Activated naive CD4-positive, alpha-beta T cell treated with anti-CD3 and anti-CD28 coated beads, Interleukin-2, amount 10 ng/mL, durations not matched to agents 5 hours and 36 hours (primary cell): ENCODE data around the gene TAX1BP3. TPM values are rescaled to one million over a fixed set of nuclear protein-coding genes. Genes with fewer than 3 reads are reported as not detected.

ENCODE experiments used
- total RNA-seq, 2 experiments: library from RNA; stranded (reverse); gene quantifications; one replicate each; pipeline ENCODE4 v1.2.3, GENCODE V29; 2021

TAX1BP3 gene, protein sequence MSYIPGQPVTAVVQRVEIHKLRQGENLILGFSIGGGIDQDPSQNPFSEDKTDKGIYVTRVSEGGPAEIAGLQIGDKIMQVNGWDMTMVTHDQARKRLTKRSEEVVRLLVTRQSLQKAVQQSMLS
- total RNA-seq = 10 to 100 TPM; 16.6 to 16.7 TPM

DNA sequence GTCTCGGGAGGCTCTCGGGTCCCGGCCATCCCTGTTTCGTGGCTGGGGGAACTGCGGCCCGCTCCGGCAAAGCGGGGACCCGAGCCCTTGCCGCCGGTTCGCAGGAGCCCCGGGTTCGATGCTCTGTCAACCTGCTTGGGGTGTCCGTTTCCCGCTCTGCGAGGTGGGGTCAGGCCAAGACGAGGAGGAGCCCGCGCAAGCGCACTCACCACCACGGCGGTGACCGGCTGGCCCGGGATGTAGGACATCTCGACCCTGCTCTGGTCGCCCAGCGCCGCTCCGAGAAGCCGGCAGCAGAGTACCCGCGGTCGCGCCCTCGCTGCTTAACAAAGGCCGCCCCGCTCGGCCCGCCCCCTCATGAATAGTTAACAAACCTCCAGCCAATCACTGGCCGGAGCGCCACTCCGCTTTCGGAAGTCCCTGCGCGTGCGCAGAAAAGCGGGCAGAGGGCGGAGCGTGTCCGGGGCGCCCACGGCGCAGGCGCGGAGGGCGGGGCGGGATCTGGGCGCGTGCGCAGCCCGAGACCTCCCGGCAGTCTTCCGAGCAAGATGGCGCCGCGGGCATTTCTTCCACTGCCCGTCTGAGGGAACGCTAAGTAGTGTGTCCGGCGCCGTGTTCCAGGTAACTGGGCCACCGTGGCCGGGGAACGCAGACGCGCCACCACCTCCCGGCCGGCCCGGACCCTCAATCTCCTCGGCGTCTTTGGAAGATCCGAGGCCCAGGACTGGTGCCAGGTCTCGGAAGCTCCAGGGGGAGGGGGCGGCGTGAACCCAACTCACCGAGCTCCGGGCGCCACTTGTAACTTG lies at the start of gene TAX1BP3, which contains the start of gene EMC6:
Gene TAX1BP3, minus strand, starts transcription at position 300 of the 806 bp plus-strand sequence. Its CDS starts 52 bp downstream, at position 248.
Gene EMC6, plus strand, starts transcription at position 534 of the 806 bp plus-strand sequence. CDS start 335 bp downstream, outside the sequence.

DNA sequence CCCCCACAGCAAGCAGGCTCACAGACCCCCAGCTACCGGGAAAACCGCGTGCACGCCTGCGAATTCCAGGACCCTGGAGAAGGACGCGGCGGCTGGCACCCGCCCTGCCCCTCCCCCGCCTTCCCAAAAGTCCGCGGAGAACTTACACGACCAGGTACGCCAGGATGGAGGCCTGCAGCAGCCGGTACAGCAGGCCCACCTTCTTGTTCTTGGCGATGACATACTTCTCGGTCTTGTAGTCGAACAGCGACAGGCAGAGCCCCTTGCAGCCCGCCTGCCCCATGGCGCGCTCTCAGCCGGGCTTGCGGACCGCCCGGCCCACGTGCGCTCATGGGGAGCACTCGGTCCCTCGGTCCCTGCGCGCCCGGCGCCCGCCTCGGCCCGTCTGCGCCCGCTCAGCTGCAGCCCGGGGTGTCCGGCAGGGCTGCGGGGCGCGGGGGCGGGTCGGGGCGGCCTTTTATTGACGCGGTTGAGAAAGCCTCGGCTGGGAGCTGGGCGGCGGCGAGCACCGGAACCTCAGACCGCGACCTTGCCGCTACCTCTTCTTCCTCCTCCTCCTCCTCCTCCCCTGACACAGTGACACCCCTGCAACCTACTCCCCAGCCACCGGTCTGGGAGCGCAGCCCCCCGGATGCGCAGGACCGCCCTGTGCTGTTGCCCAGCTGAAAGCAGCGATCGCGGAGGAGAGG lies 27.5 kb upstream of the TAX1BP3 start, which contains the start of gene P2RX5:
Gene P2RX5, minus strand, starts transcription at position 433 of the 689 bp plus-strand sequence. Its CDS starts 150 bp downstream, at position 283.

DNA sequence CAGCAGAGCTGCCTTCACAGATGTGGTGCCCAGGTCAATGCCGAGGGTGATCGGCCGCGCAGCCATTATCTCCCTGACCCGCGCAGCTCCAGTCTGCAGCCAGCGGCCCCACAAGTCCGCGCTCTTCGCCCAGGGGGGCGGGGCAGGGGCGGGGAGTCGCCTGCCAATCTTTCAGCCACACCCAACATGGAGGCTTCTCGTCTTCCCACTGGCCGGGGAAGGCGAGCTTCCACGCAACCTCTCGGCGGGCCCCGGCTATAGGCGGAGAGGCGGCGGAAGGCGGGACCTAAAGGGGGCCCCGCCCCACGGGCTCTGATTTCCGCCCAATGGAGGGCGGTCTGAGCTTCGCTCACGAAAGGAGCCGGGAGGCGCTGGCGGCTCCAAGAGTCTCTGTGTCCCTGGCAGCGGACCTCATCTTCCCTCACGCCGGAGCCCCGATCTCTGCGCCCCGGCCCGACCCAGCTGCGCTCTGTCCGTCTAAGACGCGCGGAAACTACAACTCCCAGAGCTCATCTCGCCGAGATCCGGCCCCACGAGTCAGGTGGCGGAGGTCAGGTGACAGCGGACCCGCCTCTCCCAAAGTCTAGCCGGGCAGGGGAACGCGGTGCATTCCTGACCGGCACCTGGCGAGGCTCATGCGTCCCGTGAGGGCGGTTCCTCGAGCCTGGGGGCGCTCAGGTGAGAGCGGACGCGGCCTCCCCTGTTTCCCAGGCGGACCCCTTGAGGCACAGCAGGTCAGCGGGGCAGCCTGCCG lies 32.0 kb downstream of the TAX1BP3 start, which contains the start of the genes CTNS and SHPK:
Gene CTNS, plus strand, starts transcription at position 607 of the 754 bp plus-strand sequence. CDS start 3,447 bp downstream, outside the sequence.
Gene SHPK, minus strand, starts transcription at position 97 of the 754 bp plus-strand sequence. Its CDS starts 31 bp downstream, at position 66.

Other genes starting within 250 kb of the TAX1BP3 start
- gene OR1E2, start 234.7 kb downstream of the TAX1BP3 start, total RNA-seq = not detected
- gene SPATA22, start 196.8 kb downstream of the TAX1BP3 start, total RNA-seq = not detected
- gene ASPA, start 192.6 kb downstream of the TAX1BP3 start, total RNA-seq = not detected
- under 1 TPM in 1 of 2 experiments, not detected in 1; 0.05 TPM for gene TRPV3, start 110.8 kb downstream of the TAX1BP3 start, total RNA-seq
- gene TRPV1, start 59.2 kb downstream of the TAX1BP3 start, total RNA-seq = 1 to 10 TPM; 4.0 TPM
- 1 to 10 TPM; 9.0 to 9.6 TPM for gene SHPK, start 32.3 kb downstream of the TAX1BP3 start, total RNA-seq
- gene CTNS, start 31.8 kb downstream of the TAX1BP3 start, total RNA-seq = 10 to 100 TPM; 20.1 to 21.2 TPM
- gene EMC6, start 234 bp upstream of the TAX1BP3 start, total RNA-seq = 10 to 100 TPM; 31.9 to 32.6 TPM
- gene P2RX5, start 27.6 kb upstream of the TAX1BP3 start, total RNA-seq = 10 to 100 TPM; 16.9 to 17.5 TPM
- gene HASPIN, start 55.3 kb upstream of the TAX1BP3 start, total RNA-seq = 10 to 100 TPM; 19.0 to 21.0 TPM
- gene ITGAE, start 132.6 kb upstream of the TAX1BP3 start, total RNA-seq = 10 to 100 TPM; 15.4 to 17.5 TPM
- gene NCBP3, start 177.7 kb upstream of the TAX1BP3 start, total RNA-seq = 10 to 100 TPM; 39.4 to 45.9 TPM
- gene CAMKK1, start 224.5 kb upstream of the TAX1BP3 start, total RNA-seq = 1 to 10 TPM; 4.6 to 4.8 TPM
- under 1 TPM; 0.15 to 0.19 TPM for gene P2RX1, start 247.9 kb upstream of the TAX1BP3 start, total RNA-seq